ENCODE data around the gene PINLYP. TPM values are rescaled to one million over a fixed set of nuclear protein-coding genes. Genes with fewer than 3 reads are reported as not detected.
A peak's percentile ranks its signal among the peaks of the same experiment; 100 is the strongest.
"Not testable (repeated sequence)": the region's sequence is repeated elsewhere in the genome, so short reads cannot be mapped to it uniquely, and the experiment has no call there.

Gene PINLYP
- total RNA-seq, 4 donors from 2014 or later: 0.99 to 16.4 (median 3.1) TPM

- 60 to 63% methylated on average over 4 of the region's 4 CpGs for WGBS, 2 donors
- TF ChIP-seq POLR2A (IDR thresholded peaks at IDR 0.05): no peak
- TF ChIP-seq, protein P1, sequence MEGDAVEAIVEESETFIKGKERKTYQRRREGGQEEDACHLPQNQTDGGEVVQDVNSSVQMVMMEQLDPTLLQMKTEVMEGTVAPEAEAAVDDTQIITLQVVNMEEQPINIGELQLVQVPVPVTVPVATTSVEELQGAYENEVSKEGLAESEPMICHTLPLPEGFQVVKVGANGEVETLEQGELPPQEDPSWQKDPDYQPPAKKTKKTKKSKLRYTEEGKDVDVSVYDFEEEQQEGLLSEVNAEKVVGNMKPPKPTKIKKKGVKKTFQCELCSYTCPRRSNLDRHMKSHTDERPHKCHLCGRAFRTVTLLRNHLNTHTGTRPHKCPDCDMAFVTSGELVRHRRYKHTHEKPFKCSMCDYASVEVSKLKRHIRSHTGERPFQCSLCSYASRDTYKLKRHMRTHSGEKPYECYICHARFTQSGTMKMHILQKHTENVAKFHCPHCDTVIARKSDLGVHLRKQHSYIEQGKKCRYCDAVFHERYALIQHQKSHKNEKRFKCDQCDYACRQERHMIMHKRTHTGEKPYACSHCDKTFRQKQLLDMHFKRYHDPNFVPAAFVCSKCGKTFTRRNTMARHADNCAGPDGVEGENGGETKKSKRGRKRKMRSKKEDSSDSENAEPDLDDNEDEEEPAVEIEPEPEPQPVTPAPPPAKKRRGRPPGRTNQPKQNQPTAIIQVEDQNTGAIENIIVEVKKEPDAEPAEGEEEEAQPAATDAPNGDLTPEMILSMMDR (IDR thresholded peaks at IDR 0.05): no peak
- intact Hi-C loops (cut with DNase I; ENCODE audit: low total_unique reads): no loop called here
- no peak overlapping the region for H3K4me3 ChIP-seq (ENCODE audit: low read depth, poor library complexity, severe bottlenecking)
- no peak for DNase-seq (ENCODE audit: low spot score in 2 of 2)
Measured at GRCh38 chr19:43599635-43600295, 24.2 kb downstream of the PINLYP start.

GRCh38 chr19:43600326-43600725 lies 24.7 kb downstream of the PINLYP start:
- H3K4me3 ChIP-seq (ENCODE audit: low read depth, poor library complexity, severe bottlenecking); intact Hi-C loops (cut with DNase I; ENCODE audit: low total_unique reads); DNase-seq (ENCODE audit: low spot score in 2 of 2): not testable (repeated sequence)
- WGBS, 2 donors: 73 to 79% methylated on average over 5 of the region's 5 CpGs

DNA sequence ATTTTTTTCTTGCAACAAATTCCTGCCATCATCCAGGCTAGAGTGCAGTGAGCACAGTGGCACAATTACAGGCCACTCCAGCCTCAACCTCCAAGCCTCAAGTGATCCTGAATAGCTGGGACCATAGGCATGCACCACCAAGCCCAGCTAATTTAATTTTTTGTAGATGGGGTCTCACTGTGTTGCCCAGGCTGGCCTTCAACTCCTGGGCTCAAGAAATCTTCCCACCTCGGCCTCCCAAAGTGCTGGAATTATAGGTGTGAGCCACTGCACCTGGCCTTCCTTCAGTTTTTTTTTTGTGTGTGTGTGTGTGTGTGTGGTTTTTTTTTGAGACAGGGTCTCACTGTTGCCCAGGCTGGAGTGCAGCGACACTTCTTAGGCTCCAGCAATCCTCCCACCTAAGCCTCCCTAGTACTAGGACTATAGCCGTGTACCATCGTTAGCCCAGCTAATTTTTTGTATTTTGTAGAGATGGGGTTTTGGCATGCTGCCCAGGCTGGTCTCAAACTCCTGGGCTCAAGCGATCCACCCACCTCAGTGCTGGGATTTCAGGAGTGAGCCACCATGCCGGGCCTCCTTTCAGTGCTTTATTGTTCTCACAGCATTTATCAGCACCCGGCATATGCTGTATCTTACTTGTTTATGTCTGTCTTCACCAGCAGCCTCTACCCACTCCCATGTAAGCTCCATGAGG lies 30.4 kb downstream of the PINLYP start:
- intact Hi-C loops (cut with DNase I; ENCODE audit: low total_unique reads): no loop called here

GRCh38 chr19:43606569-43607229 lies 31.1 kb downstream of the PINLYP start:
- no peak overlapping the region for H3K4me3 ChIP-seq (ENCODE audit: low read depth, poor library complexity, severe bottlenecking)
- peak in 1 of 2 donors; percentile 36 for DNase-seq (ENCODE audit: low spot score in 2 of 2)
- 55% methylated on average over 7 of the region's 7 CpGs for WGBS, 2 donors
- no peak for TF ChIP-seq POLR2A (IDR thresholded peaks at IDR 0.05)
- TF ChIP-seq, protein P1 (IDR thresholded peaks at IDR 0.05): no peak
- intact Hi-C loops (cut with DNase I; ENCODE audit: low total_unique reads): no loop called here

More for the DNA sequence above, 30.4 kb downstream of the PINLYP start:
- DNase-seq (ENCODE audit: low spot score in 2 of 2): no peak
- TF ChIP-seq, protein P1 (IDR thresholded peaks at IDR 0.05): no peak
- no peak for TF ChIP-seq POLR2A (IDR thresholded peaks at IDR 0.05)
- WGBS, 2 donors: 58 to 72% methylated on average over 7 of the region's 7 CpGs
- no peak overlapping the region for H3K4me3 ChIP-seq (ENCODE audit: low read depth, poor library complexity, severe bottlenecking)

DNA sequence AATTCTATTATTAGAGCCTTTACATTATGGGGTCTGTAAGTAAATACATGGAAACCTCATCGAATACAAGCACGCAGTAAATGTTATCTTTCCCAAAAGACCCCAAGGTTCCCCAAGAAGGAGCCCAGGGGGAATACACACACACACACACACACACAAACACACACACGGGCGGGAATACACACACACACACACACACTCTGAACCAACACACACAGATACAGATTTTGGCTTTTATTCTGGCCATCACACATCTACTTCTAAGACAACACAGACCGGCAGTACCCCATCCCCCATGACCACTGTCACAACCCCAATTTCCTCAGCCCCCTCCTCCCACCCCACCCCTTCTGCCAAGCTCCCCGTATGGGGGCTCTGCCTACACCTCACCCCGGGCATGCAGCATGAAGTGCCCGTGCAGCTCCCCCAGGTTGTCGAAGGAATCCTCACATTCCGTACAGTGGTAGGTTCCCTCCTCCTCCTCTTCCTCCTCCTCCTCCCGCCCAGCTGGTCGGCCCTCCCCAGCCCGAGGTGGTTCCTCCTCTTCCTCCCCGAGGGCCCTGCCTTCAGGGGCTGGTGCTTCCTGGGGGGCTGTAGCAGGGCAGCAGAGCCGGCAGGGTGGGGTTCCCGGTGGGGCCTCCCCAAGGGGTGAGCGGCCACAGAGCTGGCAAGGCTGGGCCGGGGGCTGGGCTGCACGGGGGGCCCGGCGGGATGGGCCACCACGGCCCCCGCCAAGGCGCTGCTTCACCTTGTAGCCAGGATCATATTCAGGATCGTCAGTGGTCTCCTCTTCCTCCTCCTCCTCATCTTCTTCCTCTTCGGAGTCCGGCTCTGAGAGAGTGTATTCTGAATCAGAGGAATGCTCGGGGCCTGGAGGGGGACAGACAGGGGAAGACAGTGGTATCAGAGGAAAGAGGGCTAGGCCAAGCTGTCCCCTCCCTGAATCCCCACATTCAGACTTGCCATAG lies 31.9 kb downstream of the PINLYP start:
- intact Hi-C loops (cut with DNase I; ENCODE audit: low total_unique reads): no loop called here
- 65 to 71% methylated on average over 28 of the region's 28 CpGs for whole genome bisulfite sequencing, 2 donors

More for the DNA sequence above, 31.9 kb downstream of the PINLYP start:
- no peak for DNase-seq (ENCODE audit: low spot score in 2 of 2)
- TF ChIP-seq, protein P1 (IDR thresholded peaks at IDR 0.05): no peak
- no peak for TF ChIP-seq POLR2A (IDR thresholded peaks at IDR 0.05)
- H3K4me3 ChIP-seq (ENCODE audit: low read depth, poor library complexity, severe bottlenecking): no peak overlapping the region

All from lower leg skin (tissue), 4 donors.